ENCODE data around the gene C4orf51. TPM values are rescaled to one million over a fixed set of nuclear protein-coding genes. Genes with fewer than 3 reads are reported as not detected.

C4orf51 gene
- total RNA-seq, 4 donors from 2014 or later: not detected

- H3K9me3 ChIP-seq: peaks cover 0 to 4% (median 0%) of the 10 kb centered on the region in 3 donors
- 67% methylated on average over 1 of the region's 1 CpG; no CpG with 5 or more reads in 1 of the 2 donors for WGBS, 2 donors (ENCODE audit: low coverage in 1 of 2)
- no peak overlapping the region for H3K4me3 ChIP-seq
- H3K36me3 ChIP-seq: no peaks in the 10 kb centered on the region
- no peaks in the 10 kb centered on the region for H3K27me3 ChIP-seq
- TF ChIP-seq EP300 (IDR thresholded peaks at IDR 0.05): no peak
- no peak for TF ChIP-seq POLR2AphosphoS5 (IDR thresholded peaks at IDR 0.05)
- TF ChIP-seq, protein P1, sequence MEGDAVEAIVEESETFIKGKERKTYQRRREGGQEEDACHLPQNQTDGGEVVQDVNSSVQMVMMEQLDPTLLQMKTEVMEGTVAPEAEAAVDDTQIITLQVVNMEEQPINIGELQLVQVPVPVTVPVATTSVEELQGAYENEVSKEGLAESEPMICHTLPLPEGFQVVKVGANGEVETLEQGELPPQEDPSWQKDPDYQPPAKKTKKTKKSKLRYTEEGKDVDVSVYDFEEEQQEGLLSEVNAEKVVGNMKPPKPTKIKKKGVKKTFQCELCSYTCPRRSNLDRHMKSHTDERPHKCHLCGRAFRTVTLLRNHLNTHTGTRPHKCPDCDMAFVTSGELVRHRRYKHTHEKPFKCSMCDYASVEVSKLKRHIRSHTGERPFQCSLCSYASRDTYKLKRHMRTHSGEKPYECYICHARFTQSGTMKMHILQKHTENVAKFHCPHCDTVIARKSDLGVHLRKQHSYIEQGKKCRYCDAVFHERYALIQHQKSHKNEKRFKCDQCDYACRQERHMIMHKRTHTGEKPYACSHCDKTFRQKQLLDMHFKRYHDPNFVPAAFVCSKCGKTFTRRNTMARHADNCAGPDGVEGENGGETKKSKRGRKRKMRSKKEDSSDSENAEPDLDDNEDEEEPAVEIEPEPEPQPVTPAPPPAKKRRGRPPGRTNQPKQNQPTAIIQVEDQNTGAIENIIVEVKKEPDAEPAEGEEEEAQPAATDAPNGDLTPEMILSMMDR (IDR thresholded peaks at IDR 0.05): no peak
- TF ChIP-seq POLR2A (IDR thresholded peaks at IDR 0.05): no peak
- H3K4me1 ChIP-seq: no peaks in the 10 kb centered on the region
- H3K27ac ChIP-seq: no peak overlapping the region
- no peak for ATAC-seq
Observed at GRCh38 chr4:145716661-145717200, 36.8 kb downstream of the C4orf51 start.

DNA sequence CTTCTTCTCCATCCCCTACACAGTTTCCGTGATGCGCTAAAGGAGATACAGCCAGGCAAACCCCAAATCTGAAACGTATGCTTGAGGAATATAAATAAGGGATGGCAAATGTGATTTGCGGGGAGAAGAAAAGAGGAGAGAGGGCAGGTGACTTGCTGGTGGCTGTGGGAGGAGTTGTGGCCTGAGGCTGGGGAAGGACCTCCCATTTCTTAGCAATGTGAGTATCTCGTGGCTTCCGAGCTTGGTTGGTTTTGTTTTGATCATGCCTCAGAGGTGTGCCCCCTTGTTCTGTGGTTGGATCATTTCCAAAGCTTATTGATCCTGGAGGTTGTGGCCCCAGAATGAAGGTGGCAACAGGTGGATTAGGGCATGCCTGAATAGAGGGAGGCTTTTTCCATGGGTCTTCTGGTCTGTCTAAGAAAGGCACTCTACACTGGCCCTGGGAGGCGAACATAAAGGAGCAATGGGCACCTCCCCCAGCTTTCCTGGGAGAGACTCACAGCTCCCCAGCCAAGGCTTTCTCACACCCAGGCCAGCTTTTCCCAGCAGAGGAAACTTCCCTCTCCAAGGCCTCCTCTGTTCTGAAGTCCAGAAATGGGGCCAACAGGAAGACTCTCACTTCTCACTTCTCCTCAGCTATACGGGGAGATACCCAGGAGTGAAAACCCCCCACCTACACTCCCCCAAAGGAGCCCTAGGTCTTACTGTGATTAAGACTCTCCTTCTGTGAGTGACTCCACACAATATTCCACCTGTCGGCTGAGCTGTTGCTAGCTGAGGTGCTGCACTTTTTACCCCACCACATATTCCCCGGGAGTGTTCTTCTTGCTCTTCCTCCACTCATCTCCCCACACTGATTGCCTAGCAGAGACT is 40.0 kb downstream of the C4orf51 start:
- Histone ChIP-seq H3K4me3 (no peak overlapping the region), H3K4me1 (no peaks in the 10 kb centered on the region), H3K9me3 (no peaks in the 10 kb centered on the region), H3K27me3 (no peaks in the 10 kb centered on the region), H3K36me3 (no peaks in the 10 kb centered on the region), H3K27ac (no peak overlapping the region)
- TF ChIP-seq EP300 (IDR thresholded peaks at IDR 0.05) (no peak), POLR2A (IDR thresholded peaks at IDR 0.05) (no peak), POLR2AphosphoS5 (IDR thresholded peaks at IDR 0.05) (no peak)
- TF ChIP-seq, protein P1 (IDR thresholded peaks at IDR 0.05): no peak
- 68 to 91% methylated on average over 7 to 8 of the region's 10 CpGs for WGBS, 2 donors (ENCODE audit: low coverage in 1 of 2)
- no peak for ATAC-seq

DNA sequence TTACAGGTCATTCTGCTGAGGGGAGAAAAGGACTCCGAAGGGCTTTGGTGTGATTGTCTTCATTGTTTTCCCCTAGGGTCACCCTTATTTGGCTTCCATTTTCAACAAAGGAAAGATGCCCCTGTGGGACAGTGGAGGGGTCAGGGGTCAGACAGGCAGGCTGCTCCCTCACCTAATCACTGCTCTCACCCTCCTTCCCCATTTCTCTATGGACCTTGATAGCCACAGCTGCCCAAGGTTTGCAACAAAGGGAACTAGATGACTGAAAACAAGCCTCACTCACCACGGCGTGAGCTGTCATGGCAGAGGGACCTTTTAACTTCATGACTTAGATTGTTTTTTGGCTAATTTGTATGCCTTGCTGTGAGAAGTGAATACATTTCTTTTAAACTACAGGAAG is 40.7 kb downstream of the C4orf51 start:
- Histone ChIP-seq H3K9me3 (no peaks in the 10 kb centered on the region), H3K4me1 (no peaks in the 10 kb centered on the region), H3K27ac (no peak overlapping the region), H3K36me3 (no peaks in the 10 kb centered on the region), H3K4me3 (no peak overlapping the region), H3K27me3 (no peaks in the 10 kb centered on the region)
- no peak for ATAC-seq
- WGBS, 2 donors (ENCODE audit: low coverage in 1 of 2): 95 to 100% methylated on average over 2 to 3 of the region's 3 CpGs
- TF ChIP-seq, protein P1 (IDR thresholded peaks at IDR 0.05): no peak
- TF ChIP-seq POLR2AphosphoS5 (IDR thresholded peaks at IDR 0.05) (no peak), EP300 (IDR thresholded peaks at IDR 0.05) (no peak), POLR2A (IDR thresholded peaks at IDR 0.05) (no peak)

- TF ChIP-seq POLR2AphosphoS5 (IDR thresholded peaks at IDR 0.05) (no peak), POLR2A (IDR thresholded peaks at IDR 0.05) (no peak), EP300 (IDR thresholded peaks at IDR 0.05) (no peak)
- TF ChIP-seq, protein P1 (IDR thresholded peaks at IDR 0.05): no peak
- H3K27ac ChIP-seq: no peak overlapping the region
- H3K4me3 ChIP-seq: no peak overlapping the region
- no peaks in the 10 kb centered on the region for H3K9me3 ChIP-seq
- 100% methylated on average over 1 of the region's 1 CpG for WGBS, 2 donors (ENCODE audit: low coverage in 1 of 2)
- ATAC-seq: no peak
- no peaks in the 10 kb centered on the region for H3K36me3 ChIP-seq
- no peaks in the 10 kb centered on the region for H3K27me3 ChIP-seq
- H3K4me1 ChIP-seq: no peaks in the 10 kb centered on the region
Observed at GRCh38 chr4:145722561-145722960, 42.6 kb downstream of the C4orf51 start.

DNA sequence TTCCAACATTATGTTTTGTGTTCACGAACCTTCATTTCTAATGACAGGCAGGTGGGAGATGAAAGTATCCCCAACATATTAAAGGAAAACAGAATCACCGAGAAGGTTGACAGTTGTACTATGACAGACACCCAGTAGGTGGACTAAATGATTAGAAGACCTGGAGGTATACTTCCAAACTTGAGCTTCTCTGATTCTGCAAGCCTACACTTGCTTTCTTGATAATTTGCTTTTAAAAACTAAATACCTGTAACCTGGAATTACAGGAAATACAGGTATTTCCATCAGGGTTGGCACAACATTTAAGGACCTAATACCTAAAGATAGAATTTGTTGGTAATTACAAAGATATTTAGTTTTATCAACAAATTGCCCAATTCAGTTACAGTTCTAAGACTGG is 43.4 kb downstream of the C4orf51 start:
- Histone ChIP-seq H3K27ac (no peak overlapping the region), H3K27me3 (no peaks in the 10 kb centered on the region), H3K9me3 (no peaks in the 10 kb centered on the region), H3K4me3 (no peak overlapping the region), H3K4me1 (no peaks in the 10 kb centered on the region), H3K36me3 (no peaks in the 10 kb centered on the region)
- TF ChIP-seq POLR2AphosphoS5 (IDR thresholded peaks at IDR 0.05) (no peak), EP300 (IDR thresholded peaks at IDR 0.05) (no peak), POLR2A (IDR thresholded peaks at IDR 0.05) (no peak)
- TF ChIP-seq, protein P1 (IDR thresholded peaks at IDR 0.05): no peak
- no peak for ATAC-seq
- 83 to 100% methylated on average over 2 of the region's 2 CpGs for WGBS, 2 donors (ENCODE audit: low coverage in 1 of 2)
